Spleen (tissue), 7 donors: ENCODE results near the gene ZNF485.

Experiments
- CTCF ChIP-seq, 11 experiments: fragments of 200-600 bp in 7 of 11; fragments of 450-650 bp in 4 of 11; sonication (generic) in 4 of 11; IDR thresholded peaks in 8 of 11; conservative IDR thresholded peaks in 3 of 11; 1 replicate in 7 of 11; 2 replicates in 4 of 11; pipeline versions ENCODE4 v1.4.0 to v1.8.0; 2016 to 2021; ENCODE audit warnings: antibody characterized with exemption in 11 of 11, inconsistent platforms in 4 of 11, mild to moderate bottlenecking in 1 of 11
- POLR2AphosphoS5 ChIP-seq, 3 donors: sonication (generic); formaldehyde crosslinking; IDR thresholded peaks; one replicate each; pipeline ENCODE4 v1.5.1; 2017; ENCODE audit warnings: antibody characterized with exemption in 3 of 3
- donor health status: DM: no; HTN: no; CAD: no; lungs with moderate emphysema.
- donor health status: DM: no; HTN: no; CAD: no.
- donor health status: DM: no; HTN: no; CAD: no.

DNA sequence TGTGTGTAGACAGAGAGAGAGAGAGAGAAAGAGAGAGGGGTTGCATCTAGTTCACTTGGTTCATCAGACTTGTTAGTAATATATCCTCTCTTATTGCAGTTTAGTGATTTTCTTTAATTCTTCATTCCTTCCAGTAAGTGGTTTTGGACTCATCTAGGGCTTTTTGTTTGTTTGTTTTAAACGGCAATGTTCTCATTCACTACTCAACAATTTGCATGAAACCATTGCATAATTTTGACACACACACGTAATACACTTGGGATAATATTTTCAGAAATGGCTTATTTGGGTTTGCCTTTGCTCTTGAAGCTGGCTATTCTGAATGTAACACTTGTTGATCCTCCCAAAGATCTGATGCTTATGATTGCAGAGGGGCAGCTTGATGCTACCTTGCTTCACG is 58.8 kb downstream of the ZNF485 start:
- TF ChIP-seq CTCF (IDR thresholded peaks at IDR 0.05 in 8 of 11, conservative IDR thresholded peaks at IDR 0.05 in 3 of 11) (no peak), POLR2AphosphoS5 (IDR thresholded peaks at IDR 0.05) (no peak)
